H9 (cell line): ENCODE data around the gene DUSP1. TPM values are rescaled to one million over a fixed set of nuclear protein-coding genes. Genes with fewer than 3 reads are reported as not detected.

Source experiments
- DNase-seq: peaks from one replicate; pipeline ENCODE4 v3.0.0-alpha.2; 2017
- H2AFZ ChIP-seq: one replicate; pipeline ENCODE4 v1.6.1; 2013; ENCODE audit warnings: mild to moderate bottlenecking, low read length, control low read depth, moderate library complexity
- H2AK5ac ChIP-seq: 2 replicates; pipeline ENCODE4 v1.6.1; 2013; ENCODE audit warnings: low read length, control low read depth, mixed read lengths; ENCODE audit not compliant: insufficient read length
- H2BK120ac ChIP-seq: one replicate; pipeline ENCODE4 v1.6.1; 2013; ENCODE audit warnings: low read depth, mild to moderate bottlenecking, low read length, control low read depth, inconsistent platforms; ENCODE audit not compliant: poor library complexity, severe bottlenecking
- H2BK12ac ChIP-seq: 2 replicates; pipeline ENCODE4 v1.6.1; 2013; ENCODE audit warnings: low read length, control low read depth, mixed read lengths, low read depth; ENCODE audit not compliant: insufficient read length
- H2BK15ac ChIP-seq: 2 replicates; pipeline ENCODE4 v1.6.1; 2013; ENCODE audit warnings: low read depth, low read length, control low read depth
- H2BK20ac ChIP-seq: one replicate; pipeline ENCODE4 v1.6.1; 2013; ENCODE audit warnings: low read depth, mild to moderate bottlenecking, low read length, control low read depth, inconsistent platforms; ENCODE audit not compliant: poor library complexity, severe bottlenecking
- H2BK5ac ChIP-seq: 2 replicates; pipeline ENCODE4 v1.6.1; 2013; ENCODE audit warnings: low read length, control low read depth, mixed read lengths; ENCODE audit not compliant: insufficient read length
- H3K14ac ChIP-seq: 2 replicates; pipeline ENCODE4 v1.6.1; 2013; ENCODE audit warnings: low read length, control low read depth; ENCODE audit not compliant: insufficient read depth
- H3K18ac ChIP-seq: 2 replicates; pipeline ENCODE4 v1.6.1; 2013; ENCODE audit warnings: low read depth, mild to moderate bottlenecking, mixed read lengths, low read length, control low read depth; ENCODE audit not compliant: insufficient read length
- H3K23ac ChIP-seq: 2 replicates; pipeline ENCODE4 v1.6.1; 2013; ENCODE audit warnings: low read length, control low read depth, mixed read lengths, low read depth; ENCODE audit not compliant: insufficient read length
- H3K23me2 ChIP-seq: 2 replicates; pipeline ENCODE4 v1.6.1; 2013; ENCODE audit warnings: low read depth, mild to moderate bottlenecking, mixed read lengths, low read length, control low read depth; ENCODE audit not compliant: insufficient read length, poor library complexity, severe bottlenecking
- H3K27ac ChIP-seq: 2 replicates; pipeline ENCODE4 v1.5.1; 2013; ENCODE audit warnings: low read length, control low read depth, mixed read lengths, low read depth; ENCODE audit not compliant: insufficient read length
- H3K27me3 ChIP-seq: 2 replicates; pipeline ENCODE4 v1.6.1; 2013; ENCODE audit warnings: low read length, control low read depth, inconsistent platforms; ENCODE audit not compliant: insufficient read depth
- H3K4ac ChIP-seq: 2 replicates; pipeline ENCODE4 v1.6.1; 2013; ENCODE audit warnings: low read depth, mild to moderate bottlenecking, control low read depth, inconsistent platforms, low read length, moderate library complexity
- H3K4me1 ChIP-seq: 2 replicates; pipeline ENCODE4 v1.6.1; 2013; ENCODE audit warnings: low read length, control low read depth, inconsistent platforms; ENCODE audit not compliant: insufficient read depth
- H3K4me2 ChIP-seq: 2 replicates; pipeline ENCODE4 v1.6.1; 2013; ENCODE audit warnings: low read length, control low read depth, mixed read lengths; ENCODE audit not compliant: insufficient read length, insufficient read depth
- H3K56ac ChIP-seq: 2 replicates; pipeline ENCODE4 v1.6.1; 2013; ENCODE audit warnings: low read depth, mild to moderate bottlenecking, mixed read lengths, low read length, control low read depth; ENCODE audit not compliant: insufficient read length
- H3K79me1 ChIP-seq: 2 replicates; pipeline ENCODE4 v1.6.1; 2013; ENCODE audit warnings: low read depth, mild to moderate bottlenecking, moderate library complexity, low read length, control low read depth, inconsistent platforms; ENCODE audit not compliant: insufficient read depth, poor library complexity, severe bottlenecking
- H3K79me2 ChIP-seq: 2 replicates; pipeline ENCODE4 v1.6.1; 2013; ENCODE audit warnings: low read length, control low read depth, inconsistent platforms; ENCODE audit not compliant: insufficient read depth
- H3K9ac ChIP-seq: 2 replicates; pipeline ENCODE4 v1.6.1; 2013; ENCODE audit warnings: low read length, control low read depth, mixed read lengths; ENCODE audit not compliant: insufficient read length; ENCODE audit errors: extremely low read depth
- H3K9me3 ChIP-seq: one replicate; pipeline ENCODE4 v1.6.1; 2013; ENCODE audit warnings: low read depth, low read length, inconsistent platforms; ENCODE audit not compliant: control insufficient read depth
- H3T11ph ChIP-seq: one replicate; pipeline ENCODE4 v1.6.1; 2013; ENCODE audit warnings: mild to moderate bottlenecking, low read length, control low read depth, inconsistent platforms
- H4K20me1 ChIP-seq: one replicate; pipeline ENCODE4 v1.6.1; 2013; ENCODE audit not compliant: control insufficient read depth, insufficient read length, insufficient read depth
- H4K5ac ChIP-seq: 2 replicates; pipeline ENCODE4 v1.6.1; 2013; ENCODE audit warnings: low read depth, mild to moderate bottlenecking, mixed read lengths, low read length, control low read depth; ENCODE audit not compliant: insufficient read length
- H4K8ac ChIP-seq: replicated peaks from 2 replicates; pipeline ENCODE4 v1.6.1; 2013; ENCODE audit warnings: low read length, control low read depth, mixed read lengths, low read depth; ENCODE audit not compliant: insufficient read length
- H4K91ac ChIP-seq: 2 replicates; pipeline ENCODE4 v1.6.1; 2013; ENCODE audit warnings: low read depth, mild to moderate bottlenecking, moderate library complexity, mixed read lengths, low read length, control low read depth; ENCODE audit not compliant: insufficient read length
- H3K27ac Mint-ChIP-seq, 3 experiments: 2 replicates in 2 of 3; 3 replicates in 1 of 3; pipeline ENCODE4 v1.8.0; 2020 to 2021; ENCODE audit warnings: mixed read lengths in 3 of 3, mild to moderate bottlenecking in 1 of 3, moderate library complexity in 1 of 3
- H3K27me3 Mint-ChIP-seq: 2 replicates; pipeline ENCODE4 v1.8.0; 2021; ENCODE audit warnings: low read depth, mild to moderate bottlenecking, moderate library complexity, mixed read lengths
- H3K36me3 Mint-ChIP-seq, 3 experiments: 2 replicates in 2 of 3; 3 replicates in 1 of 3; pipeline ENCODE4 v1.8.0; 2020 to 2021; ENCODE audit warnings: low read depth in 3 of 3, mixed read lengths in 3 of 3; ENCODE audit not compliant: insufficient read depth in 1 of 3
- H3K4me1 Mint-ChIP-seq, 2 experiments: 2 replicates each; pipeline ENCODE4 v1.8.0; 2020; ENCODE audit warnings: mixed read lengths in 2 of 2
- H3K4me3 Mint-ChIP-seq, 2 experiments: 2 replicates in 1 of 2; 3 replicates in 1 of 2; pipeline ENCODE4 v1.8.0; 2020 to 2021; ENCODE audit warnings: mild to moderate bottlenecking in 2 of 2, mixed read lengths in 2 of 2, moderate library complexity in 1 of 2
- H3K9me3 Mint-ChIP-seq, 2 experiments: 2 replicates in 1 of 2; 3 replicates in 1 of 2; pipeline ENCODE4 v1.8.0; 2020; ENCODE audit warnings: mild to moderate bottlenecking in 2 of 2, mixed read lengths in 2 of 2, moderate library complexity in 1 of 2
- CTCF ChIP-seq: fragments of 200-600 bp; sonication (generic); conservative IDR thresholded peaks from 3 replicates; pipeline ENCODE4 v1.8.0; 2021; ENCODE audit warnings: antibody characterized with exemption, mild to moderate bottlenecking
- WGBS: extraction: QIAGEN DNeasy Blood & Tissue Kit; methylation state at CpG from one replicate; pipeline ENCODE4 v1.1.7; 2013; ENCODE audit warnings: missing lambda C conversion rate, low lambda C conversion rate, mixed read lengths; ENCODE audit not compliant: insufficient read length; ENCODE audit errors: extremely low coverage; 5-methylcytosine and 5-hydroxymethylcytosine counted together
- total RNA-seq: library from RNA; stranded (reverse); gene quantifications from 2 replicates; pipeline ENCODE4 v1.2.1, GENCODE V29; 2021

The DUSP1 gene
- total RNA-seq, 1 experiment from 2014 or later, result 10.9 TPM

GRCh38 chr5:172816925-172817562 lies 46.0 kb upstream of the DUSP1 start:
- Histone ChIP-seq H4K5ac (no peak overlapping the region), H3K23ac (no peak overlapping the region), H3K56ac (no peak overlapping the region), H3K4me2 (no peak overlapping the region), H3K27me3 (no peaks in the 10 kb centered on the region), H4K91ac (no peak overlapping the region), H3K27ac (no peak overlapping the region), H3K18ac (no peak overlapping the region), H3K4ac (no peak overlapping the region), H2BK120ac (no peak overlapping the region), H2BK12ac (no peak overlapping the region), H2AFZ (no peak overlapping the region), H3K23me2 (no peaks in the 10 kb centered on the region), H3K9ac (no peak overlapping the region), H4K20me1 (no peaks in the 10 kb centered on the region), H3K79me1 (no peaks in the 10 kb centered on the region), H2BK5ac (no peak overlapping the region), H2BK15ac (no peak overlapping the region), H2AK5ac (no peak overlapping the region), H3K79me2 (no peaks in the 10 kb centered on the region), H2BK20ac (no peak overlapping the region), H3K9me3 (no peaks in the 10 kb centered on the region), H4K8ac (no peak overlapping the region), H3K14ac (no peak overlapping the region), H3T11ph (no peak overlapping the region), H3K4me1 (no peaks in the 10 kb centered on the region)
- H3K27ac Mint-ChIP-seq, result no peak overlapping the region
- H3K4me1 Mint-ChIP-seq, result peaks cover 14 to 23% of the 10 kb centered on the region in 2 experiments
- H3K27me3 Mint-ChIP-seq, result peaks cover 40% of the 10 kb centered on the region
- DNase-seq, result no peak
- no peaks in the 10 kb centered on the region for H3K36me3 Mint-ChIP-seq
- H3K9me3 Mint-ChIP-seq, result no peaks in the 10 kb centered on the region
- no CpG with 5 or more reads among the region's 5 CpGs for WGBS
- no peak overlapping the region for H3K4me3 Mint-ChIP-seq
- no peak for TF ChIP-seq CTCF
